HG02943 (cell line): Measurements from ENCODE around the gene SULT6B1.

ENCODE experiments used
- ATAC-seq: cut with Tn5 transposase; IDR thresholded peaks from one replicate; pipeline ENCODE4 v1.9.1; 2021; ENCODE audit warnings: mild to moderate bottlenecking, low read depth, moderate library complexity; ENCODE audit not compliant: unreplicated experiment

Gene SULT6B1

DNA sequence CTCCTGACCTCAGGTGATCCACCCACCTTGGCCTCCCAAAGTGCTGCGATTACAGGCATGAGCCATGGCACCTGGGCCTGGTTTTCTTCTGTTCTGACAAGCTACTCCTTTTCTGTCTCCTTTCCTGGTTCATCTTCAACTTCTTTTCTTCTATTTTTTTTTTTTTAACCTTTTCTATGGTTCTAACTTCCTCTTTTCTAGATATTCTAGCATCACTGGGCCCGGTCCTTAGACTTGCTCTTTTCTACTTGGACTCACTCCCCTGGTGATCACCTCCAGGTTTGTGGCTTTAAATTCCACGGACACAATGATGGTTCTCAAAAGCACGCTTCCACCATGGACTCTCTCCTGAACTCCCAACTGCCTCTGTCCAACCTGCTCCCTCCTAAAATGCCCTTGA is 33.7 kb downstream of the SULT6B1 start:
- no peak for ATAC-seq

DNA sequence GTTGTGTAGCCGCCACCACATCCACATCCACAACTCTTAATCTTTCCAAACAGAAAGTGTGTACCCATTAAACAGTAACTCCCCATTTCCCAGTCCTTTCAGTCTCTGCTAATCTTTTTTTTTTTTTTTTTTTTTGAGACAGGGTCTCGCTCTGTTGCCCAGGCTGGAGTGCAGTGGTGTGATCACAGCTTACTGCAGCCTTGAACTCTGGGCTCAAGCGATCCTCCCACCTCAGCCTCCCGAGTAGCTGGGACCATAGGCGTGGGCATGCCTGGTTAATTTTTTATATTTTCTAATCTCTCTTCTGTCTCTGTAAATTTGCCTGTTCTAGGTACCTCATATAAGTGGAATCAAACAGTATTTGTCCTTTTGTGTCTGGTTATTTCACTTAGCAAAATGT is 35.2 kb downstream of the SULT6B1 start:
- no peak for ATAC-seq

DNA sequence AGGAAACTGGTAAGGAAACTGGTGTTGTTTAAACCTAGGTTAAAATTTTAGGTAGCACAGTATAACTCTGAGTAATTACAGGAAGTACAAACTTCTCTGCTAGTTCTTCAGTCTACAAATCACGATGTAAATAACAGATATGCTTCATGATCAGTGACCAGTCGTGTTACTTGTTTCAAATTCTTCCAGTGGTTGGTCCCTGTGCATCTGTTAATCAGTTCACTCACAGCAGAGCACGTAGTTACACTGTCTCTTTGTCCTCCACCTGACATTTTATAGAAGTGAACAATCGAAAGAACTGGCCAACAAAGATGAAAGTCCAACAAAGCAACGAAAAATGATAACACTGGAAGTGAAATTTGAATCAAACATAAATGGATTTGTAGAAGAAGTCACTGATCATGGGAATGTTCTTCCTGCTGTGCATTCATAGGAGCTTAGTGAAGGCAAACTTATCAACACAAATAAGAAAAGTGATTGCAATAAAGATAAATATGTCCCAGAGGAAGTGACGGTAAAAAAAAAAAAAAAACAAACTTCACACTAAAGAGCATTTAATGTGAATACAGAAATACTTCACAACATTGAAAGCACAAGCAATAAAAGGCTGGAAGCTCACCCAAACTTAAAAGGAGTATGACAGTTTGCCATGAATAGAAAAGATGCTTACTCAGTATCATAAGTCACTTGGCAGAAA is 38.7 kb downstream of the SULT6B1 start:
- no peak for ATAC-seq

DNA sequence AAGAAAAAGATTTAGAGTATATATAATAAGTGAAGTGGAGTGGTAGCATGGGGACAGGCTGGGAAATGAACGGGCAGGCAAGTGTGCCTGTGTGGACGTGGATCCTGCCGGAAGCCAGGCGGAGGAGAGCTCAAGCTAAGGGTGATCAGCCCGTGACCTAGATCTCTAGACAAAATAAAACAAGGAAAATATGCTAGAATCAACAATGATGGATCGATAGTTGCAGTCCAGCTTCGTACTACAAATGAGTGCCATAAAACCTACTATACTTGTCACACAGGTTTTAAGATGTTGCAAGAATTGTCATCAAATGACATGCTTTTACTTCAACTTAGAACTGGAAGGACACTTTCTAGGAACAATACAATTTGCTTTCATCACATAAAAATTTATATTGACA is 40.1 kb downstream of the SULT6B1 start:
- ATAC-seq: no peak

DNA sequence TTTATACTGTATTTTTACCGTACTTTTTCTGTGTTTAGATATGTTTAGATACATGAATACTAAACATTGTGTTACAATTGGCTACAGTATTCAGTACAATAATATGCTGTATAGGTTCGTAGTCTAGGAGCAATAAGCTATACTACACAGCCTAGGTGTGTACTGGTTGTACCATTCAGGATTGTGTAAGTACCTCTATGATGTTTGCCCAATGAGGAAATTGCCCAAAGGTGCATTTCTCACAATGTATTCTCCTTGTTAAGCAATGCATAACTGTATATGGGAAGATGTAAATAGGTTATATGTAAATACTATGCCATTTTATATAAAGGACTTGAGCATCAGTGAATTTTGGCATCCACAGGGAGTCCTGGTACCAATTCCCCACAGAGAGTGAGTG is 42.4 kb downstream of the SULT6B1 start:
- ATAC-seq: no peak

DNA sequence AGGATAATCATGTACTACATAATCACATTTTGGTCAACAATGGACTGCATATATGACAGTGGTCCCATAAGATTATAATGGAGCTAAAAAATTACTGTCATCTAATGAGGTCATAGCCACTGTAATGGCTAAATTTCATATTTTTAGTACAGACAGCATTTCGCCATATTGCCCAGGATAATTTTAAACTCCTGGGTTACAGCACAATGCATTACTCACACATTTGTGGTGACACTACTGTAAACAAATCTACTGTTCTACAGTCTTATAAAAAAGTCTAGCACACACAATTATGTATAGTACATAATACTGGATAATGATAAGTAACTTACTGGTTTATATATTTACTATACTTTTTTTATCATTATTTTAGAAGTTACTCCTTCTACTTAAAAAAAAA is 44.5 kb downstream of the SULT6B1 start:
- no peak for ATAC-seq

DNA sequence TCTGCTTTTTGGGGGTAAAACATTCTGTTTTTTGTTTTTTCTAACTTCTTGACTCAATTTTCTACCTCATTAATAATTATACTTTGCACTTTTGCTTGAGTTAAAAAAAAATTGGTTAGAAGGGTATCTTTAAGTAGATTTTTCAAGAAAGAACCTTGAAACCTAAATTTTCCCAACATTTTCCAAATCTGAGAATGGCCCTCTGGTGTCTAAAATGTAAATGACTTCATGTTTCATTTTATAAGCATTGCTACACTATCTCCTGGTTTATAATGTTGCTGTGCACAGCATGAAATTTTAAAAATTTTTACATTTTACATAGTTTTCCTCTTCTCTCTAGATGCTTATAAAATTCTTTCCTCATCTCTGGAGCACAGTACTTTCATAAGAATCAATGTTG is 45.9 kb downstream of the SULT6B1 start:
- no peak for ATAC-seq

DNA sequence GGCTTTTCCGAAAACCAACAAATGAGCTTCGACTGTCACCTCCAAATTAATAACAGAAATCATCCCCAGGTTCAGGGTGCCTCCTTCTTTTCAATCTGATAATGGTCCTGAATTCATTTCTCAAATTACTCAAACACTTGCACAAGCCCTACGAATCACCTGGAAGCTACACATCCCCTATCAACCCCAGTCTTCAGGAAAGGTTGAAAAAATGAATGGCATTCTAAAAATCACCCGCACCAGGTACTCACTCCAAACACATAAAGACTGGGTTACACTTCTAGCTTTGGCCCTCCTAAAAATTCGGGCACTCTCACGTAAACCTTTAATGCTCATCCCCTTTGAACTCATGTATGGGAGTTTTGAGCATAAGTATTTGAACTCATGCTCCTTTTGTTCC is 55.6 kb downstream of the SULT6B1 start:
- no peak for ATAC-seq

DNA sequence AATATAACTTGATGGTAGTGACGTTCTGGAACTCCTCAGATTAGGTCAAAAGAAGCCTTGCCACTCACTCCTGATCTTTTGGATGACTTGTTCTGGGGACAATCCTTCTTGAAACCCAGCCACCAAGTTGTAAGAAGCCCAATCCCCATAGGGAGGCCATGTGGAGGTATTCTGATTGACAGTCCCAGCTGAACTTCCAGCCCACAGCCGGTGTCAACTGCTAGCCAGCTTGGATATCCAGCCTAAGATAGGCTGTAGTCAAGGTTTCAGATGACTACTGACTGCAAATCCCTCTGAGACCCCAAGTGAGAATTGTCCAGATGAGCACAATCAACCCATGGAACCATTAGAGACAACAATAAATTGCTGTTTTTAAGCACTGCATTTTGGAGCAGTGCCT is 63.1 kb downstream of the SULT6B1 start:
- no peak for ATAC-seq

DNA sequence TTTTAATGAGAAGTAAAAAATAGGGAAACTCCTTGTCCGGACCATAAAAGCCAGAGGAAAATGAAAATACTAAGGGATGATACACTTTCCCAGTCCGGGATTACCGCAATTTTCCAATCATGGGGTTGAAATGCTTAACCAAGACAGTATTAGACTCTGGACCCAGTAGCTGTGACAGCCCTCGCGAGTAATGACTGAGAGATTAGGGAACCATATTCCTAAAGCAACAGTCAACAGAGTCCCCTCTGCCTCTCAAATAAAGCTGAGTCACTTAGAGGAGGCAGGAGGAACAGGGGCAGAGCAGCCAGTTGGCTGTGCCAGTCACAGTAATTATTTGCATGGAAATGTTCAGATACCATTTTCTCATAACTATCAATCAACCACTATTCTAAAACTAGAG is 69.3 kb downstream of the SULT6B1 start:
- ATAC-seq: no peak
